Measurements from ENCODE around the gene PNPLA5. TPM values are rescaled to one million over a fixed set of nuclear protein-coding genes. Genes with fewer than 3 reads are reported as not detected.
"Not testable (repeated sequence)": the region's sequence is repeated elsewhere in the genome, so short reads cannot be mapped to it uniquely, and the experiment has no call there.

The PNPLA5 gene
- total RNA-seq, 2 donors from 2014 or later = not detected

- Mint-ChIP-seq H3K4me1 (ENCODE audit: low read depth) (no peaks in the 10 kb centered on the region), H3K27ac (no peak overlapping the region), H3K9me3 (no peaks in the 10 kb centered on the region), H3K27me3 (ENCODE audit: low read depth) (peaks cover 11% of the 10 kb centered on the region), H3K36me3 (ENCODE audit: insufficient read depth in 2 of 2) (no peaks in the 10 kb centered on the region), H3K4me3 (no peak overlapping the region)
- no peak for ATAC-seq (replicated peaks in 1 of 2)
- DNase-seq = no peak
Measured at GRCh38 chr22:43882122-43882767, 9.6 kb downstream of the PNPLA5 start.

GRCh38 chr22:43881091-43882061, 10.4 kb downstream of the PNPLA5 start:
- Mint-ChIP-seq H3K36me3 (ENCODE audit: insufficient read depth in 2 of 2) (no peaks in the 10 kb centered on the region), H3K27ac (no peak overlapping the region), H3K9me3 (no peaks in the 10 kb centered on the region), H3K4me3 (no peak overlapping the region), H3K4me1 (ENCODE audit: low read depth) (no peaks in the 10 kb centered on the region), H3K27me3 (ENCODE audit: low read depth) (peaks cover 13% of the 10 kb centered on the region)
- no peak for DNase-seq
- no peak for ATAC-seq (replicated peaks in 1 of 2)

DNA sequence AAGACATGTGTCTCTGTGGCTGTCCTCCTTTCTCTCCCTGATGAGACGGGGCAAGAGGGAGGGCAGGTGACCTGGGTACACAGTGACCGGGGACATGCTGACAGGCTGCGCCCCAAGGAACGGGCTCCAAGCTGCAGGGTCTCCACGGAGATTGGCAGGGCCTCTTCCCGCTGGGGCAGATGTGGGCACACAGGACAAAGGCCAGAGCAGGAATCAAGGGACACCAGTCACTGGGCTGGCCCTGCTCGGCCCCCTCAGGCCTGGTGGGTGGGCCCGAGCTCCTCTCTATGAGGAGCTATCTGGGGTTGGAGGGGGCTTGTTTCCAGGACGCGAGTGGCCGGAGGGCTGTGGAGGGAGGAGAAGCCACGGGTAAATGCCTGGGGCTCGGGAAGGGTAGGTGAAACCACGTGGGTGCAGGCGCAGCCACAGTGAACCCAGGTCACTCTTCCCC, 11.2 kb downstream of the PNPLA5 start:
- Mint-ChIP-seq H3K9me3 (no peaks in the 10 kb centered on the region), H3K36me3 (ENCODE audit: insufficient read depth in 2 of 2) (no peaks in the 10 kb centered on the region), H3K4me3 (no peak overlapping the region), H3K4me1 (ENCODE audit: low read depth) (no peaks in the 10 kb centered on the region), H3K27ac (no peak overlapping the region), H3K27me3 (ENCODE audit: low read depth) (peaks cover 17% of the 10 kb centered on the region)
- DNase-seq (no peak), ATAC-seq (replicated peaks in 1 of 2) (no peak)

DNA sequence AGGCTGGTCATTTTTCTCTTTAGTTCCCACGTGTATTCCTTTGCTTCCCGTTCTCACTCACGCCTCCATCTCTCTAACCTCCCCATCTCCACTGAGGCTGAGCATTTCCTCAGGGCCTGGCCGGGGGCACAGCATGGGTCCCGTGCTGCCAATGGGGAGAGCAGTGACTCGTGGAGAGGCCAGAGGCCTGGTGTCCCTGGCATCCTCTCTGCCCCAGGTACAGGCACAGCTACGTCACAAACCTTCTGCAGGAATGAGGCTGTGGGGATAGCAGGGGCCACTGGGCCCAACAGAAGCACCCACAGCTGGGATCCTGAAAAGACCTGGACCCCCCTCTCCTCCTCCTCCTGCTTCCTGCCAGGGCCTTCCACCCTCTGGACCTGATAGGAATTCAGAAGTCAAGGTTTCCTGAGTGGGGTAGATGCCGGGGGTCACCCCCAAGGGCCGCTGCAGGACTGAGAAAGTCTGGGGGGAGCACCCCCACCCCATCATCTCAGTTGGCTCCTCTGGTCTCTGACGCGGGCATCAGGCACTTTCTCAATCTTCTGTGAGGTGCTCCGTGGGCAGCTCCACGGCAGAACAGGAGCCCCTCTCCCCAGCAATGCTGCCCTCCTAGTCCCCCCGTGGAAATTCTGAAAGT, 11.8 kb downstream of the PNPLA5 start:
- Mint-ChIP-seq H3K27ac (no peak overlapping the region), H3K36me3 (ENCODE audit: insufficient read depth in 2 of 2) (no peaks in the 10 kb centered on the region), H3K27me3 (ENCODE audit: low read depth) (peaks cover 19% of the 10 kb centered on the region), H3K4me1 (ENCODE audit: low read depth) (no peaks in the 10 kb centered on the region), H3K9me3 (no peaks in the 10 kb centered on the region), H3K4me3 (no peak overlapping the region)
- ATAC-seq (replicated peaks in 1 of 2) (no peak), DNase-seq (no peak)

- DNase-seq = no peak
- Mint-ChIP-seq H3K36me3 (ENCODE audit: insufficient read depth in 2 of 2) (no peaks in the 10 kb centered on the region), H3K9me3 (no peaks in the 10 kb centered on the region), H3K4me1 (ENCODE audit: low read depth) (no peaks in the 10 kb centered on the region), H3K27ac (no peak overlapping the region), H3K27me3 (ENCODE audit: low read depth) (peaks cover 26% of the 10 kb centered on the region), H3K4me3 (no peak overlapping the region)
- ATAC-seq (replicated peaks in 1 of 2) = no peak
Measured at GRCh38 chr22:43878831-43879550, 12.8 kb downstream of the PNPLA5 start.

GRCh38 chr22:43878079-43878795, 13.6 kb downstream of the PNPLA5 start:
- H3K4me3 Mint-ChIP-seq = no peak overlapping the region
- ATAC-seq (replicated peaks in 1 of 2) = no peak

DNA sequence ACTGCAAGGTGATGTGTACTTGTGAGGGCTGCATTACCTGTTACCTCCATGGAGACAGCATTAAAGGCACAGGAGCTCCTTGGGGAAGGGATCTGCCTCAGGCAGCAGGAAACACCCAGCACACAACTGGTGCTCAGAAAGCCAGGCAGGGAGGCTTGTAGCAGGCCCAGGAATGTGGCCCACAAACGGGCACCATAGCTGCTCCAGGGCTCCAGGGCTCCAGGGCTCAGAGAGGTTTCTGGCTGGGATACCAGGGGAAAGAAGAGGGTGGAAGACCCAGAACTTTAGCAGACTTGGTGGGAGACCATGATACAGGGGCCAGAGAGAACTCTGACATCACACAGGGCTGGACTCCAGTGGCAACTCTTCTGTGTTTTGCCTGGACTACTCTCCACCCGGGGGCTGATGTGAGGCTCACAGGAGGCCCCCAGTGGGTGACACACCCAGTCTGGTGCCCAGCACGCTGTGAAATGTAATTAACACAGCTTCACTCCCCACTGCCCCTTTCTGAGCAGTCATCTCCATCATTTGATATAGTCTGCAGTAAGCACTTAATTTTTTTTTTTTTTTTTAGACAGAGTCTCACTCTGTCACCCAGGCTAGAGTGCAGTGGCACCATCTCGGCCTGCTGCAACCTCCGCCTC, 14.8 kb downstream of the PNPLA5 start:
- no peak overlapping the region for H3K27ac Mint-ChIP-seq
- no peaks in the 10 kb centered on the region for H3K4me1 Mint-ChIP-seq (ENCODE audit: low read depth)
- no peaks in the 10 kb centered on the region for H3K9me3 Mint-ChIP-seq
- H3K36me3 Mint-ChIP-seq (ENCODE audit: insufficient read depth in 2 of 2) = peaks cover 0 to 2% of the 10 kb centered on the region in 2 donors
- ATAC-seq (replicated peaks in 1 of 2) = no peak
- no peak for DNase-seq
- H3K27me3 Mint-ChIP-seq (ENCODE audit: low read depth) = peaks cover 35% of the 10 kb centered on the region
- no peak overlapping the region for H3K4me3 Mint-ChIP-seq

More at GRCh38 chr22:43878079-43878795, 13.6 kb downstream of the PNPLA5 start:
- Mint-ChIP-seq H3K27ac (no peak overlapping the region), H3K4me1 (ENCODE audit: low read depth) (no peaks in the 10 kb centered on the region), H3K9me3 (no peaks in the 10 kb centered on the region), H3K27me3 (ENCODE audit: low read depth) (peaks cover 34% of the 10 kb centered on the region), H3K36me3 (ENCODE audit: insufficient read depth in 2 of 2) (no peaks in the 10 kb centered on the region)
- DNase-seq = no peak

DNA sequence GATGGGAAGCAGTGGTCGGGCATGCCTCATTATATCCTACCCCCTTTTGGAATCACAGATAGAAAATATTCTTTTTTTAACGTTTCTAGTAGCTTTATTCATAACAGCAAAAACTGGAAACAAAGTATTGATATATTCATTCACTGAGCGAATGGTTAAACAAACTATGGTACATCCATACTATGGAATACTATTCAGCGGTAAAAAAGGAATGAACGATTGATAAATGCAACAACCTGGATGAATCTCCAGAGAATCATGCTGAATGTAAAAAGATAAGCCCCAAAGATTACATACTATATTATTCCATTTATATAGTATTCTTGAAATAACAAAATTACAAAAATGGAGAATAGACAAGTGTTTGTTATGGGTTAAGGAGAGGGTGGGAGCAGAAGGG, 22.0 kb downstream of the PNPLA5 start:
- H3K4me3 Mint-ChIP-seq = no peak overlapping the region
- no peak for DNase-seq
- H3K9me3 Mint-ChIP-seq = peaks cover 0 to 3% of the 10 kb centered on the region in 2 donors
- ATAC-seq (replicated peaks in 1 of 2) = no peak
- peaks cover 0 to 2% of the 10 kb centered on the region in 2 donors for H3K36me3 Mint-ChIP-seq (ENCODE audit: insufficient read depth in 2 of 2)
- H3K27ac Mint-ChIP-seq = no peak overlapping the region
- H3K4me1 Mint-ChIP-seq (ENCODE audit: low read depth) = no peaks in the 10 kb centered on the region
- peaks cover 24% of the 10 kb centered on the region for H3K27me3 Mint-ChIP-seq (ENCODE audit: low read depth)

GRCh38 chr22:43869001-43869400, 22.8 kb downstream of the PNPLA5 start:
- not testable (repeated sequence) for H3K9me3 Mint-ChIP-seq; DNase-seq; H3K4me3 Mint-ChIP-seq; H3K27ac Mint-ChIP-seq; H3K36me3 Mint-ChIP-seq (ENCODE audit: insufficient read depth in 2 of 2); ATAC-seq (replicated peaks in 1 of 2); H3K4me1 Mint-ChIP-seq (ENCODE audit: low read depth)
- H3K27me3 Mint-ChIP-seq (ENCODE audit: low read depth) = peaks cover 27% of the 10 kb centered on the region

DNA sequence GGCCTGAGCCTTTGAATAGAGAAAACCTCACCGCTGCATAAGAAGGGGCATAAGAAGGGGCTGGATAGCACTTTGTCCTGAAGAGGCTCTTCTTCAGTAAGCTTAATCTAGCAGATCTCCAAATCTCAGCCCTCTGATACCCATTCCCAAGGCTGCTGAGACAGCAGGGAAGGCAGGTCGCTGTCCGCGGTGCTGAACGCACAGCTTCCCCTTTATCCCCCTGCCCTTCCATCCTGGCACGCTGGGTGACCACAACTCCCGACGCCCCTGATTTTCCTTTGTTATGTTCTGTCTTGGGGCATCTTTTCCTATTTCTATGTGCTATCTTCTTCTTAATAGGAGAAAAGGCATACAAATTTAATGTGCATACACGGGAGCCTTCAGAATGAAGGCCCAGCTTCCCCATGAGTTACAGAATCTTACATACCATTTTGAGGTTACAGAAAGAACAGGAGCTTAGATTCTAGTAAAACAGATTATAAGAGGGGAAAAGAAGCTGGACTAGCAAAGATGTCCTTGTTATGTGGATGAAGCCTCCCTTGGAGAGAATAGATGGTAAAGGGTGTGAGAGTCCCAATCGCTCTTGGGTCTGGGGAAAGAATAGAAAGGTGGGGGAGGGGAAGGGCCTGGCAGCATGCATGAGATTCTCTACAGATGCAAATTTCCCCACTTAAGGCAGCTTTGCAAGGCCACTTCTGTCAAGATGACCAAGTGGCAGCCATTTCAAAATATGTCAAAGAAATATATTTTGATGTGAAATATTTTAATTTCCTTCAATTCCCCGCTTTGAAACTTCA, 23.8 kb downstream of the PNPLA5 start:
- Mint-ChIP-seq H3K27ac (no peak overlapping the region), H3K27me3 (ENCODE audit: low read depth) (peaks cover 28% of the 10 kb centered on the region), H3K4me3 (no peak overlapping the region), H3K9me3 (peaks cover 0 to 3% of the 10 kb centered on the region in 2 donors), H3K36me3 (ENCODE audit: insufficient read depth in 2 of 2) (peaks cover 0 to 2% of the 10 kb centered on the region in 2 donors), H3K4me1 (ENCODE audit: low read depth) (no peaks in the 10 kb centered on the region)
- peak; percentile 6 to 20 for DNase-seq
- no peak for ATAC-seq (replicated peaks in 1 of 2)

DNA sequence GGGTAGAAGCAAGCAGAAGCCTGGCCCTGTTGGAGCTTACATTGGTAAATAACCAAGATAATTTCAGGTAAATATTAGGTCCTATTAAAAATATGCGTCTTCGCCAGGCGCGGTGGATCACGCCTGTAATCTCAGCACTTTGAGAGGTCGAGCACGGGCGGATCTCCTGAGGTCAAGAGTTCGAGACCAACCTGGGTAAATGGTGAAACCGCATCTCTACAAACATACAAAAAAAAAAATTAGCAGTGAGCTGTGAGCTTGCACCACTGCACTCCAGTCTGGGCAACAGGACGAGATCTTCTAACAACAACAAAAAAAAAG, 29.0 kb downstream of the PNPLA5 start:
- ATAC-seq (replicated peaks in 1 of 2) (no peak), DNase-seq (no peak)
- Mint-ChIP-seq H3K9me3 (no peaks in the 10 kb centered on the region), H3K36me3 (ENCODE audit: insufficient read depth in 2 of 2) (peaks cover 0 to 2% of the 10 kb centered on the region in 2 donors), H3K4me3 (peak overlapping the region; percentile 50 to 68), H3K27ac (no peak overlapping the region), H3K27me3 (ENCODE audit: low read depth) (peaks cover 68% of the 10 kb centered on the region), H3K4me1 (ENCODE audit: low read depth) (no peaks in the 10 kb centered on the region)

Measured in activated T-cell treated with anti-CD3 and anti-CD28 coated beads, Interleukin-2, amount 50 U/mL, for 72 hours (primary cell).